ACC112 (cell line): ENCODE data around the gene AKR1C2.
"Not testable (repeated sequence)": the region's sequence is repeated elsewhere in the genome, so short reads cannot be mapped to it uniquely, and the experiment has no call there.

Source experiments
- H2AFZ ChIP-seq: fragments of 200-600 bp; sonication (generic); one replicate; pipeline ENCODE4 v1.6.0; 2017; ENCODE audit warnings: antibody characterized with exemption, low read length; ENCODE audit not compliant: unreplicated experiment
- H3K27ac ChIP-seq: fragments of 200-600 bp; sonication (generic); 2 replicates; pipeline ENCODE4 v1.5.1; 2014; ENCODE audit warnings: low read depth, mild to moderate bottlenecking, antibody characterized with exemption, low read length, moderate library complexity
- H3K27me3 ChIP-seq: fragments of 200-600 bp; sonication (generic); 2 replicates; pipeline ENCODE4 v1.6.1; 2014; ENCODE audit warnings: mild to moderate bottlenecking, antibody characterized with exemption, low read length, moderate library complexity, mixed read lengths; ENCODE audit not compliant: insufficient read depth
- H3K36me3 ChIP-seq: fragments of 200-600 bp; sonication (generic); 2 replicates; pipeline ENCODE4 v1.6.1; 2016; ENCODE audit warnings: mild to moderate bottlenecking, antibody characterized with exemption, low read length, moderate library complexity, mixed read lengths; ENCODE audit not compliant: insufficient read depth
- H3K4me1 ChIP-seq: fragments of 200-600 bp; sonication (generic); one replicate; pipeline ENCODE4 v1.6.1; 2016; ENCODE audit warnings: low read length, mixed read lengths; ENCODE audit not compliant: insufficient read depth, unreplicated experiment, control insufficient read depth
- H3K4me3 ChIP-seq: fragments of 200-600 bp; sonication (generic); 2 replicates; pipeline ENCODE4 v1.5.1; 2014; ENCODE audit warnings: mild to moderate bottlenecking, low read depth, low read length
- H3K79me2 ChIP-seq: fragments of 200-600 bp; sonication (generic); one replicate; pipeline ENCODE4 v1.6.0; 2016; ENCODE audit warnings: low read length; ENCODE audit not compliant: control insufficient read depth, unreplicated experiment, insufficient read depth

AKR1C2 gene

GRCh38 chr10:5010043-5010442 lies 6.4 kb upstream of the AKR1C2 start:
- not testable (repeated sequence) for H3K27me3 ChIP-seq, H2AFZ ChIP-seq, H3K4me1 ChIP-seq, H3K4me3 ChIP-seq, H3K27ac ChIP-seq, H3K36me3 ChIP-seq, H3K79me2 ChIP-seq

- H3K79me2 ChIP-seq, H3K27me3 ChIP-seq, H2AFZ ChIP-seq, H3K36me3 ChIP-seq, H3K27ac ChIP-seq, H3K4me3 ChIP-seq, H3K4me1 ChIP-seq: not testable (repeated sequence)
Measured at GRCh38 chr10:5008857-5009548, 5.3 kb upstream of the AKR1C2 start.

GRCh38 chr10:5004501-5004900 lies 844 bp upstream of the AKR1C2 start:
- H3K79me2 ChIP-seq, H3K36me3 ChIP-seq, H3K4me3 ChIP-seq, H3K4me1 ChIP-seq, H3K27ac ChIP-seq, H3K27me3 ChIP-seq, H2AFZ ChIP-seq: not testable (repeated sequence)

GRCh38 chr10:5004030-5004385 lies 351 bp upstream of the AKR1C2 start:
- not testable (repeated sequence) for H3K27ac ChIP-seq, H2AFZ ChIP-seq, H3K79me2 ChIP-seq, H3K27me3 ChIP-seq, H3K36me3 ChIP-seq, H3K4me1 ChIP-seq, H3K4me3 ChIP-seq

- no peaks in the 10 kb centered on the region for H3K79me2 ChIP-seq
- no peaks in the 10 kb centered on the region for H3K27me3 ChIP-seq
- H3K4me3 ChIP-seq = no peak overlapping the region
- no peaks in the 10 kb centered on the region for H3K36me3 ChIP-seq
- H3K27ac ChIP-seq = no peak overlapping the region
- no peak overlapping the region for H2AFZ ChIP-seq
- H3K4me1 ChIP-seq = no peaks in the 10 kb centered on the region
Measured at GRCh38 chr10:5002013-5002727, 1.5 kb downstream of the AKR1C2 start.

GRCh38 chr10:4998671-4999070 lies 5.0 kb downstream of the AKR1C2 start:
- Histone ChIP-seq H3K27ac (no peak overlapping the region), H3K36me3 (no peaks in the 10 kb centered on the region), H3K27me3 (no peaks in the 10 kb centered on the region), H3K79me2 (no peaks in the 10 kb centered on the region), H2AFZ (no peak overlapping the region), H3K4me1 (no peaks in the 10 kb centered on the region), H3K4me3 (no peak overlapping the region)

GRCh38 chr10:4994260-4994659 lies 9.4 kb downstream of the AKR1C2 start:
- not testable (repeated sequence) for H3K27ac ChIP-seq, H3K27me3 ChIP-seq, H3K4me1 ChIP-seq, H3K36me3 ChIP-seq, H3K79me2 ChIP-seq, H3K4me3 ChIP-seq, H2AFZ ChIP-seq

GRCh38 chr10:4992564-4992963 lies 11.1 kb downstream of the AKR1C2 start:
- H3K27ac ChIP-seq, H3K79me2 ChIP-seq, H3K36me3 ChIP-seq, H3K4me3 ChIP-seq, H3K4me1 ChIP-seq, H3K27me3 ChIP-seq, H2AFZ ChIP-seq: not testable (repeated sequence)

- H3K36me3 ChIP-seq, H3K4me1 ChIP-seq, H2AFZ ChIP-seq, H3K27me3 ChIP-seq, H3K27ac ChIP-seq, H3K4me3 ChIP-seq, H3K79me2 ChIP-seq: not testable (repeated sequence)
Measured at GRCh38 chr10:4991463-4991862, 12.2 kb downstream of the AKR1C2 start.

- Histone ChIP-seq H3K27ac (no peak overlapping the region), H3K4me3 (no peak overlapping the region), H3K4me1 (no peaks in the 10 kb centered on the region), H2AFZ (no peak overlapping the region), H3K79me2 (no peaks in the 10 kb centered on the region), H3K27me3 (no peaks in the 10 kb centered on the region), H3K36me3 (no peaks in the 10 kb centered on the region)
Measured at GRCh38 chr10:4990217-4990616, 13.4 kb downstream of the AKR1C2 start.

- H3K4me3 ChIP-seq, H3K27me3 ChIP-seq, H3K36me3 ChIP-seq, H3K4me1 ChIP-seq, H2AFZ ChIP-seq, H3K79me2 ChIP-seq, H3K27ac ChIP-seq: not testable (repeated sequence)
Measured at GRCh38 chr10:4988000-4988641, 15.5 kb downstream of the AKR1C2 start.
